Osteoblast (primary cell): ENCODE measurements around the gene RSRC1. TPM values are rescaled to one million over a fixed set of nuclear protein-coding genes. Genes with fewer than 3 reads are reported as not detected.
"Not testable (repeated sequence)": the region's sequence is repeated elsewhere in the genome, so short reads cannot be mapped to it uniquely, and the experiment has no call there.

ENCODE experiments used
- DNase-seq: peaks from one replicate; pipeline ENCODE4 v3.0.0; 2011; ENCODE audit warnings: low spot score, mixed read lengths; ENCODE audit not compliant: insufficient read length; ENCODE audit errors: missing footprints
- H2AFZ ChIP-seq: 2 replicates; pipeline ENCODE4 v1.6.0; 2011; ENCODE audit warnings: mild to moderate bottlenecking, low read length
- H3K27ac ChIP-seq: 2 replicates; pipeline ENCODE4 v1.5.1; 2011; ENCODE audit warnings: mild to moderate bottlenecking, low read depth, low read length, moderate library complexity
- H3K27me3 ChIP-seq: 2 replicates; pipeline ENCODE4 v1.6.0; 2012; ENCODE audit warnings: mild to moderate bottlenecking, control low read depth, inconsistent platforms, low read length, moderate library complexity; ENCODE audit not compliant: insufficient read depth
- H3K36me3 ChIP-seq: 2 replicates; pipeline ENCODE4 v1.5.1; 2011; ENCODE audit warnings: mild to moderate bottlenecking, low read length, control low read depth, moderate library complexity; ENCODE audit not compliant: insufficient read depth
- H3K4me1 ChIP-seq: 2 replicates; pipeline ENCODE4 v1.5.1; 2011; ENCODE audit warnings: mild to moderate bottlenecking, low read length, control low read depth, moderate library complexity; ENCODE audit not compliant: insufficient read depth
- H3K4me2 ChIP-seq: 2 replicates; pipeline ENCODE4 v1.6.0; 2011; ENCODE audit warnings: mild to moderate bottlenecking, low read length; ENCODE audit not compliant: insufficient read depth
- H3K4me3 ChIP-seq: fragments of 200-600 bp; sonication (generic); 3 replicates; pipeline ENCODE4 v1.5.1; 2012; ENCODE audit warnings: mild to moderate bottlenecking, low read length, inconsistent platforms; ENCODE audit not compliant: insufficient read depth
- H3K79me2 ChIP-seq: 2 replicates; pipeline ENCODE4 v1.6.0; 2012; ENCODE audit warnings: mild to moderate bottlenecking, low read length, control low read depth, inconsistent platforms; ENCODE audit not compliant: insufficient read depth
- H3K9me3 ChIP-seq: 2 replicates; pipeline ENCODE4 v1.5.1; 2011; ENCODE audit warnings: low read depth, low read length, control low read depth
- H4K20me1 ChIP-seq: 2 replicates; pipeline ENCODE4 v1.6.0; 2012; ENCODE audit warnings: mild to moderate bottlenecking, low read length, control low read depth; ENCODE audit not compliant: insufficient read depth
- CTCF ChIP-seq: IDR thresholded peaks from 2 replicates; pipeline ENCODE4 v1.5.1; 2011; ENCODE audit warnings: mild to moderate bottlenecking, low read depth, low read length, moderate library complexity; ENCODE audit errors: extremely low read depth
- total RNA-seq: library from RNA; depleted of rRNA; stranded (reverse); fragments of >200 nt; gene quantifications from 2 replicates; pipeline ENCODE4 v1.2.3, GENCODE V29; 2012

The RSRC1 gene
- total RNA-seq, 1 donor, result 69.8 TPM

- Histone ChIP-seq H2AFZ (no peak overlapping the region), H3K27me3 (no peaks in the 10 kb centered on the region), H3K9me3 (no peaks in the 10 kb centered on the region), H4K20me1 (no peaks in the 10 kb centered on the region), H3K79me2 (no peaks in the 10 kb centered on the region), H3K4me1 (no peaks in the 10 kb centered on the region), H3K4me2 (no peak overlapping the region), H3K4me3 (no peak overlapping the region), H3K27ac (no peak overlapping the region), H3K36me3 (no peaks in the 10 kb centered on the region)
- TF ChIP-seq CTCF, result no peak
- no peak for DNase-seq
These were observed 108.1 kb downstream of the RSRC1 start for GRCh38 chr3:158217992-158218391.

GRCh38 chr3:158220575-158220974 is 110.7 kb downstream of the RSRC1 start:
- no peaks in the 10 kb centered on the region for H3K4me1 ChIP-seq
- no peaks in the 10 kb centered on the region for H3K36me3 ChIP-seq
- DNase-seq, result no peak
- H3K9me3 ChIP-seq, result no peaks in the 10 kb centered on the region
- H2AFZ ChIP-seq, result no peak overlapping the region
- no peak for TF ChIP-seq CTCF
- no peak overlapping the region for H3K27ac ChIP-seq
- no peaks in the 10 kb centered on the region for H3K27me3 ChIP-seq
- no peak overlapping the region for H3K4me2 ChIP-seq
- H3K79me2 ChIP-seq, result no peaks in the 10 kb centered on the region
- no peak overlapping the region for H3K4me3 ChIP-seq
- no peaks in the 10 kb centered on the region for H4K20me1 ChIP-seq

GRCh38 chr3:158221426-158221825 is 111.5 kb downstream of the RSRC1 start:
- Histone ChIP-seq H3K4me3 (no peak overlapping the region), H3K27me3 (no peaks in the 10 kb centered on the region), H3K4me2 (no peak overlapping the region), H4K20me1 (no peaks in the 10 kb centered on the region), H3K79me2 (no peaks in the 10 kb centered on the region), H2AFZ (no peak overlapping the region), H3K36me3 (no peaks in the 10 kb centered on the region), H3K4me1 (no peaks in the 10 kb centered on the region), H3K27ac (no peak overlapping the region), H3K9me3 (no peaks in the 10 kb centered on the region)
- DNase-seq, result no peak
- TF ChIP-seq CTCF, result no peak

GRCh38 chr3:158226429-158226828 is 116.5 kb downstream of the RSRC1 start:
- H3K27me3 ChIP-seq, result no peaks in the 10 kb centered on the region
- no peak overlapping the region for H3K4me3 ChIP-seq
- H4K20me1 ChIP-seq, result no peaks in the 10 kb centered on the region
- no peaks in the 10 kb centered on the region for H3K9me3 ChIP-seq
- H3K79me2 ChIP-seq, result no peaks in the 10 kb centered on the region
- DNase-seq, result no peak
- H3K36me3 ChIP-seq, result no peaks in the 10 kb centered on the region
- H3K4me1 ChIP-seq, result no peaks in the 10 kb centered on the region
- no peak for TF ChIP-seq CTCF
- H2AFZ ChIP-seq, result no peak overlapping the region
- no peak overlapping the region for H3K27ac ChIP-seq
- H3K4me2 ChIP-seq, result no peak overlapping the region

- not testable (repeated sequence) for H4K20me1 ChIP-seq, H3K9me3 ChIP-seq, H3K4me2 ChIP-seq, DNase-seq, H3K79me2 ChIP-seq, H3K4me3 ChIP-seq, H3K27ac ChIP-seq, H2AFZ ChIP-seq, H3K4me1 ChIP-seq, H3K36me3 ChIP-seq, H3K27me3 ChIP-seq
These were observed 119.1 kb downstream of the RSRC1 start for GRCh38 chr3:158228942-158229341.
